Neural cell (in vitro differentiated cells): ENCODE measurements around the gene KCNK10.

Source experiments
- CTCF ChIP-seq: fragments of 450-650 bp; IDR thresholded peaks from 2 replicates; pipeline ENCODE4 v1.5.1; 2014; ENCODE audit warnings: antibody characterized with exemption, mild to moderate bottlenecking, moderate library complexity; ENCODE audit not compliant: poor library complexity, severe bottlenecking
- EZH2 ChIP-seq: fragments of 200-600, 300-800 bp; shearing (Covaris generic), sonication (generic); IDR thresholded peaks from 2 replicates; pipeline ENCODE4 v1.6.1; 2014; ENCODE audit warnings: antibody characterized with exemption, low read length, borderline replicate concordance, mild to moderate bottlenecking; ENCODE audit not compliant: insufficient read depth, poor library complexity, severe bottlenecking
- MXI1 ChIP-seq: fragments of 450-650 bp; conservative IDR thresholded peaks from 2 replicates; pipeline ENCODE4 v1.6.1; 2014; ENCODE audit warnings: antibody characterized with exemption, mild to moderate bottlenecking; ENCODE audit not compliant: poor library complexity, severe bottlenecking
- RAD21 ChIP-seq: fragments of 450-650 bp; conservative IDR thresholded peaks from 2 replicates; pipeline ENCODE4 v1.6.1; 2014; ENCODE audit warnings: antibody characterized with exemption, mild to moderate bottlenecking, moderate library complexity
- SMC3 ChIP-seq: fragments of 450-650 bp; conservative IDR thresholded peaks from 2 replicates; pipeline ENCODE4 v1.6.1; 2014; ENCODE audit warnings: antibody characterized with exemption, mild to moderate bottlenecking, moderate library complexity; ENCODE audit not compliant: poor library complexity

DNA sequence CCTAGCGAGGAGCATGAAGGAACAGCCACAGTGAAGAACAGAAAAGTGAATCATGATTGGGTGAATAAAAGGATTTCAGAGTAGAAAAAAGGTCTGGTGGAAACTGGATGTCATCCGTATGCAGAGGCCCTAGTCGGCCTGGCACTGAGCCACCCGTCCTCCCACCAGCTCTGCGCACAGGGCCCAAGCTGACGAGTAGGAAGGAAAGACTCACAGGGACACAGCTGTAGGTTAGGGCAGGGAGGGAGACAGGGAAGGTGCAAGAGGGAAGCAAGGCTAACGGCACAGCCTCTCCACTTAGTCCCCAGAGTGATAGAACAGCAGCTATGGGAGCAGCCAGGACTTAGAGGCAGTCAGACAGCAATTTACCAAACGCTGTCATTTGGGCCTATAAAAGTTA lies 112.6 kb downstream of the KCNK10 start:
- TF ChIP-seq RAD21 (no peak), CTCF (no peak), SMC3 (no peak), EZH2 (no peak), MXI1 (no peak)
